NOMO-1 treated with dmso at 0.1 percent for 144 hours (cell line): ENCODE data around the gene HOXD1.

ENCODE experiments used
- DNase-seq: peaks from one replicate; lab custom pipeline; 2025; ENCODE audit not compliant: unreplicated experiment; lab: John Stamatoyannopoulos, UW

Gene HOXD1

DNA sequence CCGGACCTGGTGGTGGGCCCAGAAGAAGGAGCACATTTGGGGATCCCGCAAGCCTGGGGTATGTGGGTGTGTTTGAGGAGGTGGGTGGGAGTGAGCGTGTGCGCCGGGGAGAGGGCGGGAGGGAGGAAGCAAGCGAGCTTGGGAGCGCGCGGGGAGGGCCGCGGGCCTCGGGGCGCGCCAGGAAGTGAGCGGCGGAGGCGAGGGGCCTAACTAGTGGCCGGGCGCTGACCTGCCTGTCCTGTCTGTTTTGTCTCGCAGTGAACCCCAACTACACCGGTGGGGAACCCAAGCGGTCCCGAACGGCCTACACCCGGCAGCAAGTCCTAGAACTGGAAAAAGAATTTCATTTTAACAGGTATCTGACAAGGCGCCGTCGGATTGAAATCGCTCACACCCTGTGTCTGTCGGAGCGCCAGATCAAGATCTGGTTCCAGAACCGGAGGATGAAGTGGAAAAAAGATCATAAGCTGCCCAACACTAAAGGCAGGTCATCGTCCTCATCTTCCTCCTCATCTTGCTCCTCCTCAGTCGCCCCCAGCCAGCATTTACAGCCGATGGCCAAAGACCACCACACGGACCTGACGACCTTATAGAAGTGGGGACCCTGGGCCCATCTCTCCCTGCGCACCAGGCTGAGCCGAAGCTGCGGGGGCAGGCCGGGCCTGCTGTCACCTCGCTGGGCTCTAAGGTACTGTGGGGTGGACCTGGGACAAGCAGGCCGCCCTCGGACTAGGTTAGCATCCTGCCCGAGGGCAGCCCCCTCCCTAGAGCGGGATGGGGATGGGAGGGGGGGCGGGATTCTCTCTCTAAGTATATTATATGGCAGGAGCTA is 35.9 kb upstream of the HOXD1 start:
- no peak for DNase-seq

GRCh38 chr2:176154576-176155252 is 33.8 kb upstream of the HOXD1 start:
- no peak for DNase-seq

DNA sequence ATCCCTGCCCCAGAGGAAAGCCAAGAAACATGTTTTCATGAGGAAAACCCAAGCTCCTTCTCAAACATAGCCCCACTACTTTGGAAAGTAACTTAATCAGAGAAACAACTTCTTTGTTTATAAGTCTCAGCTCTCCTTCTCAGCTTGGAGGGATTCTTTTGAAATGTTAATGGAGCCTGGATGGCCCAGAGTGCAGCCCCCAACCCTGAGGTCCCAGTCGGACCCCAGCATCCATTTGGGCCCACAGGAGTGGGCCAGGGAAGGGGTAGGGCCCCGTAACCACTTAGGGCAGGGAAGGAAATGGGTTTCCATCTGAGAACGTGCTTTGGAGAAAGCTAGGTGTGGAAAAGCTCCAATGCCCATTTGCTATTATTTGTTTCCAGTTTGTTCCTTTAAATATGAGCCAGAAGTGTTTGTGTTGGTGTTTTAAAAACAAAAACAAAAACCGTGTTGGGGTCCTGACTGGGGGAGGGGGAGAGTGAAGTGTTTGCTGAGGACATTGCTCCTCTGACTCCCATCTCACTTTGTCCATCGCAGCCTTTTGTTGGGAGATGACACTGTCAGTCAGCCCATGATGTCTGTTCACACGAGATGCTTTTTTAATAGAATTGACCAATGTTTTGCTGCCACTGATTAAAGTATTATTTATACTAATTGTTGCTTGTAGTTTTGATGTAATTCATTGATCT is 33.0 kb upstream of the HOXD1 start:
- no peak for DNase-seq

DNA sequence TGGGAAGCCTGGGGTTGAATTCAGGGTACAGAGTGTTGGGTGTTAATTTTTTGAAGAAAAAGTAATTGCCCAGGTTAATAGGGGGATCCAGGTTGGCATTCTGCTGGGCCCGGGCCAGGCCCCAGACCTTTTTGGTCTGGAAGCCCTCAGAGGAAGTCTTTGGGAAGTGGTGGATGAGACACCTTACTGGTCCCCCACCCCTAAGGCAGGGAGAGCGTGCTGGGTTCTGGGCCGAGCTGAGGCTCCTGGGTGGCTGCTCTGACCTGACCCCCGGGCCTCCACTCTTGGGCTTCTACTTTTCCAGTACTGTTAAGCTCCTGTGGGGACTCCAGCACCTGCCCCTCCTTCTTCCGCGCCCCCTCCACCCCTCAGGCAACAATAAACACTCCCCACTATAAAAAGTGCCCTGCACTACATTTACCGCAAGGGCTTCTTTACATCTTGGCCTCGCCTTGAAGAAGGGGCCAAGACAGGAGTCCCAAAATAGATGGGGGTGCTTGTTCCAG is 32.1 kb upstream of the HOXD1 start:
- no peak for DNase-seq

DNA sequence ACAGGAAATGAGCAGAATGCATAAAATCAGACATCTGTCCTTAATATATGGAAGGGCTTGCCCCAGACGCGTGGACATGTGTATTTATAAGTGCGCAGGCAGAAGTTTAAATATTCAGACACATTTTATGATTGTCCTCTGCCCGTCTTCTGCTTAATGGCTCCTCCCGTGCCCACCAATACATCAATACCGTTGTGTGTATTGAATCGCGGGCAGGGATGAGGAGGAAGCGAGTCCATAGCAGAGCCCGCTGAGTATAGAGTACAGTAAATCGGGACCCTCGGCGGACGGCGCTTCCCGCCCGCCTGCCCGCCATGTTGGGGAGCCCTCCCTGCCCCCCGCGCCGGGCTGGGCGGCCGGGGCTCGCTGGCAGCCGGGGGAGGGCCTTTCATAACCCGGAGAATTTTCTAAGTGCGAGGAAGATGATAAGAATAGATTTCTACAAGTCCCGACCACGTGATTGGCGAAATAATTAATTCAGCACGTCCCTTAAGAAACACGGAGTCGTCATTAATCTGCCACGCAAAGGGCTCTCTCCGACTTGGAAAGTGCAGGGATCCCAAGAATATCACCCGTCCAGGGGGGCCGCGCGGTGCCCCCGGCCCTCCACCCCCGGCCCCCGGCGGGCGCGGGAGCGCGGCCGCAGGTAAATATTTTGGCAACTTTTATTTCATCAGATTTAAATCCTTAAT is 31.5 kb upstream of the HOXD1 start, which contains the start of gene HOXD3:
Gene HOXD3 (plus strand): TSS at position 501 of the 692 bp plus-strand sequence. CDS start 11,808 bp downstream, outside the sequence.
- no peak for DNase-seq

DNA sequence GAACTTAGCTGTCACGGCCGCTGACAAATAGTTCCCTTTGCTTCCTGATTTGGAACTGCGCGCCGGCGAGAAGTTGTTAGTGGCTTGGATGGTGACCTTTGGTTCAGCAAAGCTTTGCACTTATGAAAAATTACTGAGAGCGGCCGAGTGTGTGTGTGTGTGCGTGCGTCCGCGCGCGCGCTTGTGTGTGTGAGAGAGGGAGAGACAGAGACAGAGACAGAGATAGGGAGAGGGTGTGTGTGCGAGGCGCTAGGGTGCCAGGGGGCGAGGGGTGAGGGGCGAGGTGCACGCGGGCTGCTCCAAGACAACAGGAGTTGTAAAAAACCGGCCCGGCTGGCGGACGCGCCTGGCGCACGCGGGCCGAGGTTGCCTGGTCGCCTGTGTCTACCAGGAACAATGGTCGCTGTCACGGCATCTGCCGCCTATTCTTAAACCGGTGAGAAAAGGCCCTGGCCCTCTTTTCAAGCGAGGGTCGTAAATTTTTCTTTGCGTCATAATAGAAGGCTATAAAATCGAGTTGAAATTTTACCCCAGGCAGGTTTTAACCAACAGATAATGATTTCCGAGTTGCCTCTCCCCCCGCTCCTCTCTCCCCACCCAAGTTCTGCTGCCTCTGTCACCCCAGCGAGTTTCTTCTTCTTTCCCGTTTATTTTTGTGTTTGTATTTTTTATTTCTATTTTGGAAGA is 30.8 kb upstream of the HOXD1 start:
- no peak for DNase-seq

DNA sequence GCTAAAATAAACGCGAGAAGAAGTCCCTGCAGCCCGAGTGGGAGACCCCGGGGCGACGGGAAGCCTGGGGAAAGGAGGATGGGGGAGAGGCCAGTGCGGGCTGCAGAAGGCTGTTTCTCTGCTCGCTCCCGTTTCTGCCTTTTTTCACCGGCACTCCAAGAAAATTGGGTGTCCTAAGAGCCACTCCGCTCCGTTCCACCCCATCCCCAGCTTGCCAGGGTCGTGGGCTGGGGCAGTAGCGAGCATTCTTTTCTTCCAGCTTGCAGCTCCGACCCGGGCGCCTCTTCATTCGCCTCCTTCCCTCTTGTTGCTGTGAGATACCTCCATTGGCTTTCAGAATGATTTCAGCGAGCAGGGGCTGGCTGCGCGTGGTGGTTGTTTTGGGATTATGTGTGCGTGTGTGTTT is 30.3 kb upstream of the HOXD1 start:
- DNase-seq = no peak

DNA sequence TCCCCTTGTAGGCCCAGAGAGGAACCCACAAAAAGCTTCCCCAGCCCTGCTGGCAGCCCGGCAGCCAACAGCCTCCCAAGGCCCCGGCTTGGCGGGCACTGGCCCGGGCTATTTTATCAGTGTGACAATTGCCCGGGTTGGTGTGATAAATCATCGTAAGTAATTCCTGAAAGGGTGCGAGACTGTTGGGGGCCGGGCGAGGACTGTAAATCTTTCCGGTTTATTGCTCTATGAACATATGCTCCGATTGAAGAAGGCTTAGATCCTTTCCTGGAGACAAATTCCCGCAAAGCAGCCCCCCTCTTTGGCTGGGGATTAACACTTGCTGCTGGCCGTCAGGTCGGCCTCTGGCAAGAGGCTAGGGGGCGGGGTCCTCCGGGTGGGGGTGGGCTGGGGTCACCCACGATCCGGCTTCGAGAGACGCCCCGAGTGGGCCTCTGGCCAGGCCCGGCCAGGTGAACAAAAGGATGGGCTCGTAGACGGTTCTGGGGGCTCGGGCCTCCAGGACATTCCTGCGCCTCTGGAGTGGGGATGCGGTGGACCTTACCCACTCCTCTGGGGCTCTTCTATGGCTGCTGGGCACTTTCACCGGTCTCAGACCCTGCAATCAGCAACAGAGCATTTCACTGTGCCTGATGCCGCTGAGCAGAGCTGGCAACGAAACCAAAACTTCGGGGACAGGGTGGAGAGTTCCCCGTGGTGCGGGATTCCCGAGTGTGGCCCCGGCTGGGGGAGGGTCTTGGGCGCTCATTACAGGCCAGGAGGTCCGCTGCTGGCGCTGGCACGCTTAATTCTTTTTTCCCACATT is 29.4 kb upstream of the HOXD1 start:
- no peak for DNase-seq

DNA sequence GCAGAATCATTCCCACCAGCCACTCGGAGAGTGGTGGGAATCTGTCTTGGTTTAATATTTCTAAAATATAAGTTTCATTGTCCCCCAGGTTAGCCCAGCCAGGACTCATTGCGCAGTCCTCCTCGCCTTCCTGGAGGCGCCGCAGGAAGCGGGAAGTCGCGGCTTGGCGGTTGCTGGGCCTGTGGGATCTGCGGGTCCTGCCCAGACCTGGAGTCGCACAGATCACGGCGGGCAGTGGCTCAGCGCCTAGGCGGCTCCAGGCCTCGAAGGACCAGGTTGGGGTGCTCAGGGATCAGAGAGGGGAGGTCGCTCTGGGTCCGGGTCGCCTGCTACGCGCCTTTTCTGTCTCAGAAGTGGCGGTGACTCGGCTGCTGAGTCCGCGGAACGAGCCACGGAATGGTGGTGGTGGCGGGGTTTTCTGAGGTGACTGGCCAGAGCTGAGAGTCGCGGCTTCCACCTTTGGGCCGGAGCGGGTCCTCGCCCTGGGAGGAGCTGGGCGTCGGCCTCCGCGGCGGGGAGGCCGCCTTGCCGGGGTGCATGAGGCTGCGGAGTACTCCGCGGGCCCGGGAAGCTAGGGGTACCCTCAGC is 28.7 kb upstream of the HOXD1 start:
- DNase-seq = no peak

- DNase-seq = no peak
Observed at GRCh38 chr2:176160251-176160985, 28.1 kb upstream of the HOXD1 start.

DNA sequence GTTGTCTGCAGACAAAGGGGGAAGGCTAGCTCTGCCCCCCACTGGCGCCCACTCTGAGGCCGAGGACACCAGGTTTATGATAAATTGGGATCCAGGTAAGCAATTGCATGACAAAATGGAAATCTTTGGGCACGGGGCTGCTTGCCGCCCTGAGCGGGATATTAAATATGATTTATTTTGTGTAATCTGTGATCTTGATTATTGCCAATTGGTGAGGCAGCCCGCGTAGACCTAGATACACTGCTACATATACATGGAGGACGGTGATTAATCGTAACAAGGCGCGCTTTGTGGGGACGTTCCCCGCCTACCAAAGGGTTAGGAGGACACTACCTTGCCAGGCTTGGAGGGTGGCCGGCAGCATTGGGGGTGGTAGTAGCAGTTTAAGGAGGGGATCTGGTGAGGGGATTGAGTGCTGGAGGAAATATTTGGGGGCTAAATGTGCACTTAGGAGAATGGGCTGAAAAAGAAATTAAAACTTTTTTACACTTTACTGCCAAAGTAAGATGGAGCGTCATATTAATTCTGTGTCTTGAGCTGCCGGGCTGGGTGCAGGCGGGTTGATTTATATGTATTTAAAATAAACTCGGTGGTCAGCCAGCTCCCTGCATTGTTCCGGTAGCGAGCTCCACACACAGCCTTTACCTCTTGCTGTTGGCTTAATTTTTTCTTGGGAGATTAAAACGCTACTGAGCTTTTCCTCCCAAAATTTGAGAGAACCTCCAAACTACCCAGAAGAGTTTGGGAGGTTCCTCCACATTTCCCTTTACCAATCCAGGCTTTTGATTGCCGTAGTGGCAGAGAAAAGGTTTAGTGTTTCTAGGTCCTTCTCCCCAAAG is 27.3 kb upstream of the HOXD1 start:
- no peak for DNase-seq

- no peak for DNase-seq
Observed at GRCh38 chr2:176161825-176162626, 26.4 kb upstream of the HOXD1 start.

- DNase-seq = no peak
Observed at GRCh38 chr2:176162911-176163671, 25.4 kb upstream of the HOXD1 start.

GRCh38 chr2:176163672-176164056 is 24.8 kb upstream of the HOXD1 start:
- no peak for DNase-seq

DNA sequence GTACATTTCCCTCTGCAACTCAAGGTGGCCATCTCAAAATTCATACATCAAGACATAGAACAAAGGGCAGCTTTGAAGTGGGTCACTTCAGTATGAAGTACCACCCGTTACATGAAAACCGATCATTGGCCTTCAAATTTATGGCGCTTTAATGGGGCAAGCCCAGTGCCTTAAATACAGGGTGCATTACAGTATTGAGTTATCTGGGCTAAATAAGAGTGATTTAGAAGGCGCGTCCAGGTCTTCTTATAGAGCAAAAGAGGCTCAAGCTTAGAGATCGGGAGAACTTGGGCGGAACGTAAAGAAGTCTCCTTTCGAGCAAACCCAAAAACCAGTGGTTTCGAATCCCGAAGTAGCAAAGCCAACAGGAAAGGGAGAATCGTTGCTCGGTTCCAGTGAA is 24.3 kb upstream of the HOXD1 start:
- no peak for DNase-seq
